K562 (cell line): ENCODE data around the gene SOX15. TPM values are rescaled to one million over a fixed set of nuclear protein-coding genes. Genes with fewer than 3 reads are reported as not detected.

ENCODE experiments used
- ASH1L ChIP-seq: fragments of 450-650 bp; IDR thresholded peaks from 2 replicates; pipeline ENCODE4 v1.6.1; 2018; ENCODE audit warnings: borderline replicate concordance, mild to moderate bottlenecking, low read depth; ENCODE audit not compliant: partially characterized antibody
- BDP1 ChIP-seq: IDR thresholded peaks from 3 replicates; pipeline ENCODE4 v1.6.1; 2011; ENCODE audit not compliant: insufficient read length, insufficient read depth
- NR2C2 ChIP-seq, 2 experiments: fragments of 200-800 bp in 1 of 2; sonication (Bioruptor generic) in 1 of 2; sonication (generic) in 1 of 2; formaldehyde crosslinking in 1 of 2; IDR thresholded peaks; 2 replicates each; pipeline versions ENCODE4 v1.6.1 to v1.8.0; 2016 to 2022; ENCODE audit warnings: mild to moderate bottlenecking in 1 of 2, missing compliant biosample characterization in 1 of 2, missing genetic modification characterization in 1 of 2, missing genetic modification reagents in 1 of 2
- SIN3A ChIP-seq, 2 experiments: fragments of 150-350 bp in 1 of 2; IDR thresholded peaks; 2 replicates each; pipeline ENCODE4 v1.6.1; 2011 to 2016; ENCODE audit warnings: borderline replicate concordance in 2 of 2, low read depth in 2 of 2, low read length in 2 of 2, mild to moderate bottlenecking in 2 of 2, moderate library complexity in 2 of 2; ENCODE audit not compliant: control insufficient read depth in 1 of 2
- SMAD4 ChIP-seq: fragments of 250-450 bp; sonication (Bioruptor Pico); conservative IDR thresholded peaks from 2 replicates; pipeline ENCODE4 v1.8.0; 2021; ENCODE audit warnings: inconsistent platforms, mild to moderate bottlenecking, moderate library complexity
- ZNF589 ChIP-seq: fragments of 200-800 bp; sonication (Bioruptor generic); IDR thresholded peaks from 2 replicates; pipeline ENCODE4 v1.6.1; 2016; ENCODE audit warnings: low read depth, missing genetic modification characterization, missing compliant biosample characterization
- polyA plus RNA-seq, 8 experiments: library from polyadenylated mRNA; depleted of rRNA in 4 of 8; stranded (reverse) in 5 of 8; unstranded in 3 of 8; fragments of >200 nt; fragmentation: Nextera tagmentation in 2 of 8; fragmentation: Illumina TruSeq in 1 of 8; extraction: Ambion mirVana in 2 of 8; extraction: Trizol in 1 of 8; gene quantifications; 2 replicates each; pipeline versions ENCODE4 v1.2.1 to v1.2.3, GENCODE V29; 2011 to 2014; ENCODE audit warnings: inconsistent platforms in 1 of 8, missing spikeins in 1 of 8
- total RNA-seq, 7 experiments: library from RNA; depleted of rRNA in 6 of 7; stranded (reverse); fragments of >200 nt in 6 of 7; fragmentation: Illumina TruSeq in 2 of 7; extraction: Trizol in 2 of 7; gene quantifications; 2 replicates each; pipeline versions ENCODE4 v1.2.1 to v1.2.3, GENCODE V29; 2011 to 2021; ENCODE audit warnings: low replicate concordance in 1 of 7
- TF ChIP-seq, protein P1 (sequence below): sonication (generic); formaldehyde crosslinking; IDR thresholded peaks from 2 replicates; pipeline ENCODE4 v1.8.1; 2023; ENCODE audit warnings: mild to moderate bottlenecking, missing genetic modification reagents
- TF ChIP-seq, protein P2 (sequence below): sonication (generic); formaldehyde crosslinking; IDR thresholded peaks from 2 replicates; pipeline ENCODE4 v1.8.0; 2022; ENCODE audit warnings: mild to moderate bottlenecking, missing genetic modification reagents

SOX15 gene
- total and polyA plus RNA-seq, 9 of the 15 experiments (the other 6 are each of a cell fraction or from before 2014, with no cell fraction given), result 0.07 to 0.33 (median 0.19) TPM; not detected in 5

DNA sequence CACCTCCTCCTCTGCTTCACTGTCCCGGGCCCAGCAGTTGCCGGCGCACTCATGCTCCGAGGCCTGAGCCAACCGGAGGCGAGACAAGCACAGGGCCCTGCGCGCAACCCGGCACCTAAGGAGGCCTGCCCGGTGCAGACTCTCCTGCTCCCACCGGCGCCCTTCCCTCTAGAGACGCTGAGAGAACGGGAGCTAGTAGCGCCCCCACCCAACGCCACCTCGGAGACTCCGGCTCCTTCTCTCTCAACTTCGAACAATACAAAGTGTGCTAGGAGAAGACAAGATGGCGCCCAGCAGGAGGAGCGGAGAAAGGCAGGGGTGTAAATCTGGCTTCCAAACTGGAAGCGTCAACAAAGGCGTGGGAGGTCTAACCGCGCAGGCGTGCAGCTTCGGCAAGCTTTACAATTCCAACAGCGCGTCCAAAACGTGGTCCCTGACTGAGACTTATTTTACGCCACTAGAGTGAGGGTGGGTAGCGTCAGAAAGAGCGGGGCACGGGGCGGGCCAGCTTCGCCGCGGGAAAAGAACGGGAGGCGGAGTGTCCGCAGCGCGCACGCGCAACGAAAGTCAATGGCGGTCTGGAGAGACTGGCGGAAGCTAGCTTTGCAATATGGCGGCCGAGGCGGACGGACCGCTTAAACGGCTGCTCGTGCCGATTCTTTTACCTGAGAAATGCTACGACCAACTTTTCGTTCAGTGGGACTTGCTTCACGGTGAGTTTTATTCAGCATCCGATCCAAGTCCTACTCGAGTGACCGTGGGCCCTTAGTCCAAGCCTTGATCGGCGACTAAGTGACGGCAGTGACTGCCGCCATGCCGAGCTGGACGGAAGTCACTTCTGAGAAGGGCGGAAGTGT is 6.4 kb downstream of the SOX15 start, which contains the start of gene MPDU1 (continued):
- TF ChIP-seq NR2C2 (CRISPR knock-in tag; IDR thresholded peaks at IDR 0.05), result peak; percentile 75
- TF ChIP-seq NR2C2 (tag; IDR thresholded peaks at IDR 0.05), result peak; percentile 66
- peak; percentile 62 for TF ChIP-seq ASH1L
- TF ChIP-seq ZNF589, result peak; percentile 83; the same call in 1 of the 2 replicates
- TF ChIP-seq, protein P1, sequence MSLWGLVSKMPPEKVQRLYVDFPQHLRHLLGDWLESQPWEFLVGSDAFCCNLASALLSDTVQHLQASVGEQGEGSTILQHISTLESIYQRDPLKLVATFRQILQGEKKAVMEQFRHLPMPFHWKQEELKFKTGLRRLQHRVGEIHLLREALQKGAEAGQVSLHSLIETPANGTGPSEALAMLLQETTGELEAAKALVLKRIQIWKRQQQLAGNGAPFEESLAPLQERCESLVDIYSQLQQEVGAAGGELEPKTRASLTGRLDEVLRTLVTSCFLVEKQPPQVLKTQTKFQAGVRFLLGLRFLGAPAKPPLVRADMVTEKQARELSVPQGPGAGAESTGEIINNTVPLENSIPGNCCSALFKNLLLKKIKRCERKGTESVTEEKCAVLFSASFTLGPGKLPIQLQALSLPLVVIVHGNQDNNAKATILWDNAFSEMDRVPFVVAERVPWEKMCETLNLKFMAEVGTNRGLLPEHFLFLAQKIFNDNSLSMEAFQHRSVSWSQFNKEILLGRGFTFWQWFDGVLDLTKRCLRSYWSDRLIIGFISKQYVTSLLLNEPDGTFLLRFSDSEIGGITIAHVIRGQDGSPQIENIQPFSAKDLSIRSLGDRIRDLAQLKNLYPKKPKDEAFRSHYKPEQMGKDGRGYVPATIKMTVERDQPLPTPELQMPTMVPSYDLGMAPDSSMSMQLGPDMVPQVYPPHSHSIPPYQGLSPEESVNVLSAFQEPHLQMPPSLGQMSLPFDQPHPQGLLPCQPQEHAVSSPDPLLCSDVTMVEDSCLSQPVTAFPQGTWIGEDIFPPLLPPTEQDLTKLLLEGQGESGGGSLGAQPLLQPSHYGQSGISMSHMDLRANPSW, result no peak
- TF ChIP-seq, protein P2, sequence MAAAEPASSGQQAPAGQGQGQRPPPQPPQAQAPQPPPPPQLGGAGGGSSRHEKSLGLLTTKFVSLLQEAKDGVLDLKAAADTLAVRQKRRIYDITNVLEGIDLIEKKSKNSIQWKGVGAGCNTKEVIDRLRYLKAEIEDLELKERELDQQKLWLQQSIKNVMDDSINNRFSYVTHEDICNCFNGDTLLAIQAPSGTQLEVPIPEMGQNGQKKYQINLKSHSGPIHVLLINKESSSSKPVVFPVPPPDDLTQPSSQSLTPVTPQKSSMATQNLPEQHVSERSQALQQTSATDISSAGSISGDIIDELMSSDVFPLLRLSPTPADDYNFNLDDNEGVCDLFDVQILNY (CRISPR knock-in tag), result peak; percentile 86; the same call in 1 of the 2 replicates
- 0 out of 4 replicates have a peak, but pooled peaks of 1 of the 2 experiments have one; percentile 58 for TF ChIP-seq SIN3A (IDR thresholded peaks at IDR 0.05; ENCODE audit: borderline replicate concordance in 2 of 2, control insufficient read depth in 1 of 2, low read depth in 2 of 2, low read length in 2 of 2)
- TF ChIP-seq SMAD4 (CRISPR knock-in tag), result peak; percentile 40
- TF ChIP-seq BDP1, result no peak
